CD14-positive monocyte (primary cell): Measurements from ENCODE around the gene CPNE4. TPM values are rescaled to one million over a fixed set of nuclear protein-coding genes. Genes with fewer than 3 reads are reported as not detected.

ENCODE experiments used
- DNase-seq, 3 donors: peaks; one replicate each; pipeline ENCODE4 v3.0.0-alpha.2; 2011 to 2022
- H2AFZ ChIP-seq: 2 replicates; pipeline ENCODE4 v1.6.0; 2012; ENCODE audit warnings: mild to moderate bottlenecking, low read depth, low read length, inconsistent platforms; ENCODE audit not compliant: insufficient read depth, poor library complexity, severe bottlenecking
- H3K27ac ChIP-seq, 2 donors: 1 replicate in 1 of 2; 2 replicates in 1 of 2; pipeline ENCODE4 v1.5.1; 2012 to 2013; ENCODE audit warnings: low read length in 2 of 2, control low read depth in 1 of 2, inconsistent platforms in 1 of 2, low read depth in 1 of 2, mild to moderate bottlenecking in 1 of 2
- H3K27me3 ChIP-seq, 2 donors: one replicate each; pipeline versions ENCODE4 v1.6.0 to v1.6.1; 2011 to 2013; ENCODE audit warnings: low read length in 2 of 2; ENCODE audit not compliant: control insufficient read depth in 2 of 2, insufficient read depth in 2 of 2
- H3K36me3 ChIP-seq, 2 donors: replicated peaks in 1 of 2; 1 replicate in 1 of 2; 2 replicates in 1 of 2; pipeline versions ENCODE4 v1.5.1 to v1.6.1; 2012 to 2013; ENCODE audit warnings: low read length in 2 of 2, control low read depth in 1 of 2, inconsistent platforms in 1 of 2, mild to moderate bottlenecking in 1 of 2; ENCODE audit not compliant: insufficient read depth in 2 of 2, control insufficient read depth in 1 of 2
- H3K4me1 ChIP-seq, 2 donors: 1 replicate in 1 of 2; 2 replicates in 1 of 2; pipeline versions ENCODE4 v1.5.1 to v1.6.1; 2012 to 2013; ENCODE audit warnings: low read length in 2 of 2, control low read depth in 1 of 2, inconsistent platforms in 1 of 2, mild to moderate bottlenecking in 1 of 2, moderate library complexity in 1 of 2; ENCODE audit not compliant: insufficient read depth in 2 of 2, control insufficient read depth in 1 of 2
- H3K4me2 ChIP-seq: replicated peaks from 2 replicates; pipeline ENCODE3; 2012; ENCODE audit warnings: low read length, moderate library complexity, mild to moderate bottlenecking; ENCODE audit not compliant: poor library complexity, severe bottlenecking; ENCODE audit errors: extremely low read depth
- H3K4me3 ChIP-seq, 3 experiments: fragments of 200-600 bp in 1 of 3; sonication (generic) in 1 of 3; replicated peaks in 1 of 3; 1 replicate in 2 of 3; 2 replicates in 1 of 3; pipeline ENCODE4 v1.5.1; 2011 to 2013; ENCODE audit warnings: low read length in 3 of 3, mild to moderate bottlenecking in 3 of 3, control low read depth in 2 of 3, low read depth in 2 of 3, inconsistent platforms in 1 of 3, moderate library complexity in 1 of 3
- H3K79me2 ChIP-seq: 2 replicates; pipeline ENCODE4 v1.6.0; 2012; ENCODE audit warnings: mild to moderate bottlenecking, control low read depth, inconsistent platforms, low read length, moderate library complexity; ENCODE audit not compliant: insufficient read depth
- H3K9ac ChIP-seq: 2 replicates; pipeline ENCODE4 v1.6.0; 2017; ENCODE audit warnings: low read length, mild to moderate bottlenecking; ENCODE audit not compliant: insufficient read depth, poor library complexity, severe bottlenecking
- H3K9me3 ChIP-seq, 2 donors: replicated peaks in 1 of 2; 1 replicate in 1 of 2; 2 replicates in 1 of 2; pipeline versions ENCODE4 v1.5.1 to v1.6.1; 2012 to 2013; ENCODE audit warnings: low read length in 2 of 2, control low read depth in 1 of 2; ENCODE audit not compliant: control insufficient read depth in 1 of 2, insufficient read depth in 1 of 2
- H4K20me1 ChIP-seq: 2 replicates; pipeline ENCODE4 v1.6.0; 2012; ENCODE audit warnings: mild to moderate bottlenecking, low read length, control low read depth, moderate library complexity; ENCODE audit not compliant: insufficient read depth
- H3K27ac Mint-ChIP-seq, 7 donors: one replicate each; pipeline ENCODE4 v1.8.0; 2020; ENCODE audit warnings: mild to moderate bottlenecking in 7 of 7, mixed read lengths in 7 of 7, moderate library complexity in 6 of 7, inconsistent platforms in 2 of 7
- H3K27me3 Mint-ChIP-seq, 3 donors: one replicate each; pipeline ENCODE4 v1.8.0; 2021 to 2022; ENCODE audit warnings: low read depth in 3 of 3, mild to moderate bottlenecking in 3 of 3, mixed read lengths in 3 of 3, moderate library complexity in 3 of 3, inconsistent platforms in 1 of 3
- H3K36me3 Mint-ChIP-seq, 2 donors: one replicate each; pipeline ENCODE4 v1.8.0; 2020; ENCODE audit warnings: mixed read lengths in 2 of 2, inconsistent platforms in 1 of 2, mild to moderate bottlenecking in 1 of 2
- H3K4me1 Mint-ChIP-seq: one replicate; pipeline ENCODE4 v1.8.0; 2020; ENCODE audit warnings: mild to moderate bottlenecking, mixed read lengths
- H3K4me3 Mint-ChIP-seq, 2 donors: one replicate each; pipeline ENCODE4 v1.8.0; 2020; ENCODE audit warnings: mild to moderate bottlenecking in 2 of 2, mixed read lengths in 2 of 2, moderate library complexity in 1 of 2
- H3K9me3 Mint-ChIP-seq, 7 donors: one replicate each; pipeline ENCODE4 v1.8.0; 2020 to 2022; ENCODE audit warnings: mixed read lengths in 7 of 7, mild to moderate bottlenecking in 6 of 7, moderate library complexity in 6 of 7, inconsistent platforms in 2 of 7
- WGBS: methylation state at CpG from one replicate; pipeline ENCODE4 v1.1.5; 2013; ENCODE audit warnings: missing lambda C conversion rate; ENCODE audit not compliant: insufficient coverage; 5-methylcytosine and 5-hydroxymethylcytosine counted together
- intact Hi-C, 2 donors: fragments of 100-400 bp; cut with micrococcal nuclease; formaldehyde crosslinking; loops; one replicate each; pipeline versions ENCODE4 v1.15.0 to v1.15.1; 2023
- polyA plus RNA-seq, 3 donors: library from polyadenylated mRNA; depleted of rRNA in 1 of 3; unstranded in 2 of 3; stranded (reverse) in 1 of 3; fragments of 300-500 nt in 2 of 3; fragments of >200 nt in 1 of 3; fragmentation: Illumina TruSeq in 2 of 3; gene quantifications; 1 replicate in 2 of 3; 2 replicates in 1 of 3; pipeline ENCODE4 v1.2.3, GENCODE V29; 2012 to 2021
- TF ChIP-seq, protein P1 (sequence below): fragments of 200-600 bp; IDR thresholded peaks from one replicate; pipeline ENCODE4 v1.8.0; 2022; ENCODE audit warnings: antibody characterized with exemption, mild to moderate bottlenecking

CPNE4 gene
- polyA plus RNA-seq, 3 donors = not detected

DNA sequence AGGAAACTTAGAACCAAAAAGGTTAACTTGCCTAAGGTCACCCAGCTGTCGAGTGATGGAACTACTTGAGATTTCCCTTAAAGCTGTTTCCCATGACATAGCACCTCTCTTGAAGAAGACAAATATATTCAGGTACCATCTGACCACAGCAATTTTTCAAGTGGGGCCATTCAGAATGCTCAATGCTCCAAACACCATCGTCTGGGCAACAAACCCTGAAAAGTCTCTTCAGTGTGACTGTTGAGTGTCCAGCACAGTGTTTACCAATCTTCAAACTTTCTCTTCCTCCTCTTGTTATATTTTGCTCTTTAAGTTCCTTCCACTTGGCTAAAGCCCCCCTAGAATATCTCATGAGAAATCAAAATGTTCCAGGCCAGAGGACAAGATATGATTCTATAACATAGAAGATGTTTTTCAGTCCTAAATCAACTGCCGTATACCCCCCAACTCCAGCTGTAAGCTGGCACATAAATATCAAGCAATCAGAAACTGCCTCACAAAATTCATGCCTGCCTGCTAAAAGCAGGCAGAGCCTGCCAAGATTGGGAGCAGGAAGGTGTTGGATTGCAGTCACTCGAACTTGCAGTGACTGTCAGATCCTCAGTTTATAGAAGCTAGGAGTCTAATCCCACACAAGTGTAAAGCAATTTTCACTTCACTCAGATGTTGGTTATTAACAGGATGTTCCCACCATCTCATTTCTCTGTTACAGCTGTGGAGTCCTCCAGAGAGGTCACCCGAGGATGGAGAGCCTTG is 301.6 kb downstream of the CPNE4 start:
- Mint-ChIP-seq H3K36me3 (no peaks in the 10 kb centered on the region), H3K4me1 (no peaks in the 10 kb centered on the region), H3K9me3 (peaks cover 0 to 3% (median 0%) of the 10 kb centered on the region in 7 donors), H3K27me3 (peaks cover 0 to 2% (median 0%) of the 10 kb centered on the region in 3 donors), H3K27ac (no peak overlapping the region), H3K4me3 (no peak overlapping the region)
- Histone ChIP-seq H3K4me2 (no peak overlapping the region), H3K36me3 (no peaks in the 10 kb centered on the region), H3K4me3 (no peak overlapping the region), H2AFZ (no peak overlapping the region), H3K9ac (no peak overlapping the region), H3K79me2 (no peaks in the 10 kb centered on the region), H3K9me3 (no peaks in the 10 kb centered on the region), H4K20me1 (no peaks in the 10 kb centered on the region), H3K4me1 (no peaks in the 10 kb centered on the region), H3K27me3 (no peaks in the 10 kb centered on the region), H3K27ac (no peak overlapping the region)
- DNase-seq = no peak
- WGBS = 83% methylated on average over 2 of the region's 5 CpGs
- TF ChIP-seq, protein P1, sequence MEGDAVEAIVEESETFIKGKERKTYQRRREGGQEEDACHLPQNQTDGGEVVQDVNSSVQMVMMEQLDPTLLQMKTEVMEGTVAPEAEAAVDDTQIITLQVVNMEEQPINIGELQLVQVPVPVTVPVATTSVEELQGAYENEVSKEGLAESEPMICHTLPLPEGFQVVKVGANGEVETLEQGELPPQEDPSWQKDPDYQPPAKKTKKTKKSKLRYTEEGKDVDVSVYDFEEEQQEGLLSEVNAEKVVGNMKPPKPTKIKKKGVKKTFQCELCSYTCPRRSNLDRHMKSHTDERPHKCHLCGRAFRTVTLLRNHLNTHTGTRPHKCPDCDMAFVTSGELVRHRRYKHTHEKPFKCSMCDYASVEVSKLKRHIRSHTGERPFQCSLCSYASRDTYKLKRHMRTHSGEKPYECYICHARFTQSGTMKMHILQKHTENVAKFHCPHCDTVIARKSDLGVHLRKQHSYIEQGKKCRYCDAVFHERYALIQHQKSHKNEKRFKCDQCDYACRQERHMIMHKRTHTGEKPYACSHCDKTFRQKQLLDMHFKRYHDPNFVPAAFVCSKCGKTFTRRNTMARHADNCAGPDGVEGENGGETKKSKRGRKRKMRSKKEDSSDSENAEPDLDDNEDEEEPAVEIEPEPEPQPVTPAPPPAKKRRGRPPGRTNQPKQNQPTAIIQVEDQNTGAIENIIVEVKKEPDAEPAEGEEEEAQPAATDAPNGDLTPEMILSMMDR = no peak
- intact Hi-C loops = no loop called here

DNA sequence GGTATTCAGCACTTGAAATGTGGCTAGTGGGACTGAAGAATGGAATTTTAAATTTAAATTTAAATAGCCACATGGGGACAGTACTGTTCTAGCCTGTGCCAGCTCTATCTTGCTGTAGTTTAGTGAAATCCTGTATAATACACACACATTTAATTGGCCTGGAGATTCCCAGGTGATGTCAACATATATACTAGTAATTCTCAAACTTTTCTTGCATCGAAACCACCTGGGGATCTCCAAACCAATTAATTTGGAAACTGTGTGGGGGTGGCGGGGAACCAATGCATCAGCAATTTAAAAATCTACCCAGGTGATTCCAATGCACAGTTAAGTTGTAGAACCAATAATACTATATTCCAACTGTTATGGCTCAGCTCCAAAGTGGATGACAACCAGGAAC is 303.1 kb downstream of the CPNE4 start:
- Mint-ChIP-seq H3K4me1 (no peaks in the 10 kb centered on the region), H3K27me3 (no peaks in the 10 kb centered on the region), H3K9me3 (peaks cover 0 to 3% (median 0%) of the 10 kb centered on the region in 7 donors), H3K36me3 (no peaks in the 10 kb centered on the region), H3K4me3 (no peak overlapping the region), H3K27ac (no peak overlapping the region)
- intact Hi-C loops = no loop called here
- H4K20me1 ChIP-seq = no peaks in the 10 kb centered on the region
- H3K4me2 ChIP-seq = no peak overlapping the region
- no peaks in the 10 kb centered on the region for H3K9me3 ChIP-seq
- no peak overlapping the region for H2AFZ ChIP-seq
- no CpG with 5 or more reads among the region's 2 CpGs for WGBS
- no peaks in the 10 kb centered on the region for H3K36me3 ChIP-seq
- H3K79me2 ChIP-seq = no peaks in the 10 kb centered on the region
- TF ChIP-seq, protein P1 = no peak
- H3K4me1 ChIP-seq = no peaks in the 10 kb centered on the region
- H3K9ac ChIP-seq = no peak overlapping the region
- H3K4me3 ChIP-seq = no peak overlapping the region
- no peak for DNase-seq
- no peak overlapping the region for H3K27ac ChIP-seq
- H3K27me3 ChIP-seq = no peaks in the 10 kb centered on the region
